HepG2 (cell line): ENCODE data around the gene ADARB2. TPM values are rescaled to one million over a fixed set of nuclear protein-coding genes. Genes with fewer than 3 reads are reported as not detected.

ENCODE experiments used
- ATAC-seq: fragments of 200-7000 bp; cut with Tn5 transposase; 3 replicates; pipeline ENCODE4 v1.9.1; 2020; ENCODE audit warnings: mild to moderate bottlenecking, moderate library complexity
- BruUV-seq: library from RNA; stranded (reverse); fragments of 400-500 nt; replicated peaks from 2 replicates; lab custom pipeline; 2021; lab: Mats Ljungman, UMichigan
- CTCF ChIA-PET: fragments of 300-600 bp; formaldehyde crosslinking; extraction: SDS; loops from one replicate; lab custom pipeline; 2021; ENCODE audit warnings: low total read pairs, inconsistent platforms, low intra/inter-chr PET ratio; lab: Yijun Ruan, JAX
- POLR2A ChIA-PET: fragments of 350-600 bp; sonication (Branson Sonifier 250); formaldehyde crosslinking; loops from one replicate; lab custom pipeline; 2020; ENCODE audit warnings: antibody characterized with exemption, inconsistent platforms; lab: Yijun Ruan, JAX
- DNase-seq: peaks from one replicate; pipeline ENCODE4 v3.0.0-alpha.2; 2015; ENCODE audit warnings: low spot score
- FAIRE-seq: peaks from 3 replicates; lab custom pipeline; 2011; peaks lifted over from hg19 to GRCh38; lab: Jason Lieb, UNC
- H2AFZ ChIP-seq: one replicate; pipeline ENCODE4 v1.6.1; 2011; ENCODE audit warnings: low read length, inconsistent platforms
- H3K27ac ChIP-seq: fragments of 300-600 bp; 3 replicates; pipeline ENCODE4 v1.8.0; 2011; ENCODE audit warnings: mixed run types, mild to moderate bottlenecking, mixed read lengths, low read length, inconsistent platforms; ENCODE audit not compliant: insufficient read depth; ENCODE audit errors: extremely low read length
- H3K27me3 ChIP-seq, 2 experiments: fragments of 200-600 bp in 1 of 2; 2 replicates in 1 of 2; 3 replicates in 1 of 2; pipeline versions ENCODE4 v1.6.0 to v1.8.0; 2011; ENCODE audit warnings: low read length in 2 of 2, mild to moderate bottlenecking in 2 of 2, moderate library complexity in 2 of 2, inconsistent platforms in 1 of 2; ENCODE audit not compliant: insufficient read depth in 2 of 2, control insufficient read depth in 1 of 2
- H3K36me3 ChIP-seq, 2 experiments: fragments of 200-600 bp in 1 of 2; replicated peaks in 1 of 2; 2 replicates in 1 of 2; 3 replicates in 1 of 2; pipeline versions ENCODE4 v1.5.1 to v1.8.0; 2011; ENCODE audit warnings: low read length in 2 of 2, inconsistent platforms in 1 of 2; ENCODE audit not compliant: insufficient read depth in 2 of 2, control insufficient read depth in 1 of 2
- H3K4me1 ChIP-seq: 2 replicates; pipeline ENCODE4 v1.5.1; 2012; ENCODE audit warnings: low read length, inconsistent platforms; ENCODE audit not compliant: insufficient read depth
- H3K4me2 ChIP-seq: 2 replicates; pipeline ENCODE4 v1.6.0; 2011; ENCODE audit warnings: low read depth, low read length, inconsistent platforms
- H3K4me3 ChIP-seq, 3 experiments: fragments of 200-600 bp in 1 of 3; sonication (generic), shearing (Covaris generic) in 1 of 3; replicated peaks in 1 of 3; 2 replicates each; pipeline ENCODE4 v1.5.1; 2011 to 2016; ENCODE audit warnings: low read length in 3 of 3, inconsistent platforms in 2 of 3, low read depth in 2 of 3, mild to moderate bottlenecking in 2 of 3, control low read depth in 1 of 3, mixed read lengths in 1 of 3; ENCODE audit not compliant: insufficient read depth in 1 of 3
- H3K79me2 ChIP-seq: one replicate; pipeline ENCODE4 v1.6.1; 2011; ENCODE audit warnings: low read length, inconsistent platforms; ENCODE audit not compliant: insufficient read depth
- H3K9ac ChIP-seq: 2 replicates; pipeline ENCODE4 v1.6.0; 2011; ENCODE audit warnings: mild to moderate bottlenecking, low read depth, low read length, inconsistent platforms; ENCODE audit not compliant: insufficient read depth
- H3K9me3 ChIP-seq: 2 replicates; pipeline ENCODE4 v1.5.1; 2012; ENCODE audit warnings: mild to moderate bottlenecking, low read length
- H4K20me1 ChIP-seq: 2 replicates; pipeline ENCODE4 v1.6.0; 2011; ENCODE audit warnings: inconsistent platforms, mild to moderate bottlenecking, low read length, moderate library complexity; ENCODE audit not compliant: insufficient read depth
- BRCA1 ChIP-seq: sonication (generic); formaldehyde crosslinking; IDR thresholded peaks from 2 replicates; pipeline ENCODE4 v1.4.0; 2020; ENCODE audit warnings: missing genetic modification reagents
- CEBPB ChIP-seq: IDR thresholded peaks from 2 replicates; pipeline ENCODE4 v1.6.1; 2011; ENCODE audit warnings: low read depth, low read length, improper control_type of control experiment, borderline replicate concordance
- CENPT ChIP-seq: sonication (generic); formaldehyde crosslinking; IDR thresholded peaks from 2 replicates; pipeline ENCODE4 v1.8.0; 2022; ENCODE audit warnings: low read depth, mild to moderate bottlenecking, moderate library complexity, missing genetic modification reagents
- HIVEP1 ChIP-seq: sonication (generic); formaldehyde crosslinking; IDR thresholded peaks from 2 replicates; pipeline ENCODE4 v1.4.0; 2020; ENCODE audit warnings: mild to moderate bottlenecking, missing genetic modification reagents
- IRF1 ChIP-seq: sonication (generic); formaldehyde crosslinking; IDR thresholded peaks from 2 replicates; pipeline ENCODE4 v1.4.0; 2020; ENCODE audit warnings: low read depth, mild to moderate bottlenecking, missing genetic modification reagents
- KLF11 ChIP-seq: IDR thresholded peaks from 2 replicates; pipeline ENCODE4 v1.6.1; 2016; ENCODE audit warnings: missing compliant biosample characterization
- PTBP1 ChIP-seq: fragments of 200-400 bp; formaldehyde crosslinking; IDR thresholded peaks from 2 replicates; pipeline ENCODE4 v1.6.1; 2018; ENCODE audit warnings: low read length, low read depth; ENCODE audit not compliant: poor library complexity, severe bottlenecking
- ZNF7 ChIP-seq: IDR thresholded peaks from 2 replicates; pipeline ENCODE4 v1.6.1; 2016; ENCODE audit warnings: missing biosample characterization, missing genetic modification reagents
- ZNF883 ChIP-seq: sonication (generic); formaldehyde crosslinking; IDR thresholded peaks from 2 replicates; pipeline ENCODE4 v1.5.1; 2020; ENCODE audit warnings: mild to moderate bottlenecking, missing genetic modification reagents; ENCODE audit errors: not compliant biosample characterization
- WGBS: methylation state at CpG from one replicate; pipeline ENCODE4 v1.1.6; 2017; ENCODE audit warnings: low lambda C conversion rate; 5-methylcytosine and 5-hydroxymethylcytosine counted together
- in situ Hi-C: cut with HindIII; loops from 2 replicates; pipeline ENCODE4 v1.10.0; 2017; ENCODE audit warnings: low pct_unique_long_range_greater_than_20kb; ENCODE audit not compliant: extremely low pct_ligation_motif_present
- intact Hi-C: fragments of 100-400 bp; cut with micrococcal nuclease; formaldehyde crosslinking; loops from one replicate; pipeline ENCODE4 v1.10.0; 2022; ENCODE audit not compliant: unreplicated experiment
- polyA plus RNA-seq, 8 experiments: library from polyadenylated mRNA; depleted of rRNA in 3 of 8; stranded (reverse) in 7 of 8; unstranded in 1 of 8; fragments of >200 nt; fragmentation: Illumina TruSeq in 4 of 8; extraction: Trizol in 4 of 8; gene quantifications; 2 replicates each; pipeline versions ENCODE4 v1.2.1 to v1.2.3, GENCODE V29; 2011 to 2016; ENCODE audit warnings: low read depth in 4 of 8, missing spikeins in 1 of 8, mixed read lengths in 1 of 8; ENCODE audit not compliant: insufficient read depth in 1 of 8
- total RNA-seq, 5 experiments: library from RNA; depleted of rRNA; stranded (reverse); fragments of >200 nt; fragmentation: Illumina TruSeq; extraction: Trizol; gene quantifications; 2 replicates each; pipeline ENCODE4 v1.2.3, GENCODE V29; 2016; ENCODE audit warnings: low read depth in 1 of 5
- TF ChIP-seq, protein P1 (sequence below): sonication (generic); formaldehyde crosslinking; conservative IDR thresholded peaks from 2 replicates; pipeline ENCODE4 v1.4.0; 2020; ENCODE audit warnings: missing genetic modification reagents

Gene ADARB2
- total and polyA plus RNA-seq, 2 of the 13 experiments (the other 11 are each of a cell fraction or from before 2014, with no cell fraction given) = not detected

GRCh38 chr10:1270490-1270889 is 466.8 kb downstream of the ADARB2 start (continued):
- TF ChIP-seq, protein P1, sequence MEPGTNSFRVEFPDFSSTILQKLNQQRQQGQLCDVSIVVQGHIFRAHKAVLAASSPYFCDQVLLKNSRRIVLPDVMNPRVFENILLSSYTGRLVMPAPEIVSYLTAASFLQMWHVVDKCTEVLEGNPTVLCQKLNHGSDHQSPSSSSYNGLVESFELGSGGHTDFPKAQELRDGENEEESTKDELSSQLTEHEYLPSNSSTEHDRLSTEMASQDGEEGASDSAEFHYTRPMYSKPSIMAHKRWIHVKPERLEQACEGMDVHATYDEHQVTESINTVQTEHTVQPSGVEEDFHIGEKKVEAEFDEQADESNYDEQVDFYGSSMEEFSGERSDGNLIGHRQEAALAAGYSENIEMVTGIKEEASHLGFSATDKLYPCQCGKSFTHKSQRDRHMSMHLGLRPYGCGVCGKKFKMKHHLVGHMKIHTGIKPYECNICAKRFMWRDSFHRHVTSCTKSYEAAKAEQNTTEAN (CRISPR knock-in tag) = no peak
- no peak for TF ChIP-seq ZNF7 (CRISPR knock-in tag)
- TF ChIP-seq KLF11 (CRISPR knock-in tag) = no peak
- no peak for TF ChIP-seq PTBP1
- TF ChIP-seq ZNF883 (CRISPR knock-in tag) = no peak
- TF ChIP-seq HIVEP1 (CRISPR knock-in tag) = no peak
- no peak for TF ChIP-seq BRCA1 (CRISPR knock-in tag)
- no peak for TF ChIP-seq IRF1 (CRISPR knock-in tag)
- TF ChIP-seq, all 625 proteins: peak for 0

- no peaks in the 10 kb centered on the region for H3K36me3 ChIP-seq
- intact Hi-C loops = no loop called here
- no peak for FAIRE-seq
- in situ Hi-C loops = no loop called here
- no peak overlapping the region for H2AFZ ChIP-seq
- WGBS = 0% methylated on average over 1 of the region's 1 CpG
- TF ChIP-seq CEBPB = peak; percentile 40; the same call in 1 of the 2 replicates
- no peak for TF ChIP-seq CENPT (CRISPR knock-in tag)
- no peak for ATAC-seq
- no peak overlapping the region for H3K9ac ChIP-seq
- no peak overlapping the region for H3K4me2 ChIP-seq
- no peak overlapping the region for H3K4me3 ChIP-seq
- no peaks in the 10 kb centered on the region for H4K20me1 ChIP-seq
- no peak for DNase-seq
- CTCF ChIA-PET = no interaction called here
- no peaks in the 10 kb centered on the region for H3K9me3 ChIP-seq
- H3K4me1 ChIP-seq = no peaks in the 10 kb centered on the region
- no peak overlapping the region for H3K27ac ChIP-seq
- H3K27me3 ChIP-seq = peaks cover 8 to 50% of the 10 kb centered on the region in 2 experiments; a peak in 4 of 5 replicates
- POLR2A ChIA-PET = no interaction called here
- H3K79me2 ChIP-seq = no peaks in the 10 kb centered on the region
- BruUV-seq = no TSS peak
These were observed 468.5 kb downstream of the ADARB2 start for GRCh38 chr10:1268831-1269230.
